K562 (cell line): Measurements from ENCODE around the gene PTPRE. TPM values are rescaled to one million over a fixed set of nuclear protein-coding genes. Genes with fewer than 3 reads are reported as not detected.

Experiments
- ATAC-seq: fragments of 200-7000 bp; cut with Tn5 transposase; 3 replicates; pipeline ENCODE4 v1.9.1; 2020; ENCODE audit warnings: moderate library complexity
- BruUV-seq: library from RNA; stranded (reverse); fragments of 400-500 nt; replicated peaks from 2 replicates; lab custom pipeline; 2021; lab: Mats Ljungman, UMichigan
- CTCF ChIA-PET: fragments of 300-600 bp; formaldehyde crosslinking; extraction: SDS; loops from one replicate; lab custom pipeline; 2021; ENCODE audit warnings: low intra/inter-chr PET ratio; lab: Yijun Ruan, JAX
- POLR2A ChIA-PET: fragments of 300-600, 350-650 bp; sonication (Branson Sonifier 250); formaldehyde crosslinking; extraction: SDS; loops from one replicate; lab custom pipeline; 2021; ENCODE audit warnings: antibody characterized with exemption, inconsistent platforms; lab: Yijun Ruan, JAX
- DNase-seq, 4 experiments: peaks; one replicate each; pipeline versions ENCODE4 v3.0.0 to v3.0.0-alpha.2; 2011 to 2018; ENCODE audit warnings: low spot score in 3 of 4, mixed read lengths in 3 of 4; ENCODE audit errors: extremely low read depth in 1 of 4
- FAIRE-seq: peaks from 2 replicates; lab custom pipeline; 2011; peaks lifted over from hg19 to GRCh38; lab: Jason Lieb, UNC
- H2AFZ ChIP-seq: 2 replicates; pipeline ENCODE4 v1.6.0; 2011; ENCODE audit warnings: low read depth, low read length, control low read depth, inconsistent platforms
- H3K27ac ChIP-seq: fragments of 200-600 bp; 3 replicates; pipeline ENCODE4 v1.8.0; 2011; ENCODE audit warnings: low read depth, mild to moderate bottlenecking, control low read depth, inconsistent platforms, low read length, moderate library complexity, mixed read lengths; ENCODE audit errors: extremely low read depth
- H3K27me3 ChIP-seq, 2 experiments: fragments of 300-600 bp in 1 of 2; 2 replicates in 1 of 2; 3 replicates in 1 of 2; pipeline versions ENCODE4 v1.6.0 to v1.8.0; 2011; ENCODE audit warnings: inconsistent platforms in 2 of 2, low read length in 2 of 2, mild to moderate bottlenecking in 1 of 2, mixed read lengths in 1 of 2, moderate library complexity in 1 of 2; ENCODE audit not compliant: control insufficient read depth in 2 of 2, insufficient read depth in 2 of 2
- H3K36me3 ChIP-seq: fragments of 300-600 bp; 3 replicates; pipeline ENCODE4 v1.8.0; 2011; ENCODE audit warnings: mild to moderate bottlenecking, low read length, inconsistent platforms; ENCODE audit not compliant: control insufficient read depth, insufficient read depth
- H3K4me1 ChIP-seq, 2 experiments: fragments of 200-600 bp in 1 of 2; replicated peaks in 1 of 2; 2 replicates in 1 of 2; 3 replicates in 1 of 2; pipeline versions ENCODE4 v1.5.1 to v1.8.0; 2011; ENCODE audit warnings: inconsistent platforms in 2 of 2, low read length in 2 of 2, mild to moderate bottlenecking in 1 of 2, mixed read lengths in 1 of 2, moderate library complexity in 1 of 2; ENCODE audit not compliant: control insufficient read depth in 2 of 2, insufficient read depth in 2 of 2
- H3K4me2 ChIP-seq: 2 replicates; pipeline ENCODE4 v1.6.1; 2011; ENCODE audit warnings: low read length, control low read depth, inconsistent platforms, mixed read lengths; ENCODE audit not compliant: insufficient read depth
- H3K4me3 ChIP-seq: fragments of 200-600 bp; sonication (generic), shearing (Covaris generic); 2 replicates; pipeline ENCODE4 v1.5.1; 2016; ENCODE audit warnings: control low read depth, inconsistent platforms
- H3K79me2 ChIP-seq: fragments of 200-600 bp; 3 replicates; pipeline ENCODE4 v1.8.0; 2011; ENCODE audit warnings: low read length, inconsistent platforms; ENCODE audit not compliant: control insufficient read depth, insufficient read depth
- H3K9ac ChIP-seq, 2 experiments: 2 replicates each; pipeline versions ENCODE4 v1.6.0 to v1.6.1; 2011; ENCODE audit warnings: low read depth in 2 of 2, low read length in 2 of 2, control low read depth in 1 of 2, inconsistent platforms in 1 of 2, mild to moderate bottlenecking in 1 of 2, mixed read lengths in 1 of 2; ENCODE audit not compliant: insufficient read depth in 1 of 2
- H3K9me1 ChIP-seq: one replicate; pipeline ENCODE4 v1.6.0; 2011; ENCODE audit warnings: inconsistent platforms, mild to moderate bottlenecking, low read length, moderate library complexity; ENCODE audit not compliant: control insufficient read depth, insufficient read depth
- H3K9me3 ChIP-seq: replicated peaks from 2 replicates; pipeline ENCODE4 v1.5.1; 2011; ENCODE audit warnings: low read depth, low read length, inconsistent platforms; ENCODE audit not compliant: control insufficient read depth, insufficient read depth
- H4K20me1 ChIP-seq: replicated peaks from 2 replicates; pipeline ENCODE4 v1.6.1; 2011; ENCODE audit warnings: low read length, inconsistent platforms, mixed read lengths; ENCODE audit not compliant: control insufficient read depth, insufficient read depth
- GATA2 ChIP-seq: sonication (generic); formaldehyde crosslinking; IDR thresholded peaks from 2 replicates; pipeline ENCODE4 v1.4.0; 2020; ENCODE audit warnings: mild to moderate bottlenecking, missing genetic modification reagents
- HDAC2 ChIP-seq: fragments of 450-650 bp; IDR thresholded peaks from 2 replicates; pipeline ENCODE4 v1.6.1; 2016; ENCODE audit warnings: mild to moderate bottlenecking
- HNRNPUL1 ChIP-seq: fragments of 200-400 bp; formaldehyde crosslinking; IDR thresholded peaks from 2 replicates; pipeline ENCODE4 v1.6.1; 2017; ENCODE audit warnings: low read length
- L3MBTL2 ChIP-seq: fragments of 450-650 bp; IDR thresholded peaks from 2 replicates; pipeline ENCODE4 v1.6.1; 2016; ENCODE audit warnings: mild to moderate bottlenecking, moderate library complexity
- PTBP1 ChIP-seq: fragments of 200-400 bp; formaldehyde crosslinking; IDR thresholded peaks from 2 replicates; pipeline ENCODE4 v1.6.1; 2017; ENCODE audit warnings: low read depth, low read length
- SAP30 ChIP-seq: fragments of 200-600 bp; sonication (generic); IDR thresholded peaks from 2 replicates; pipeline ENCODE4 v1.6.1; 2012; ENCODE audit warnings: borderline replicate concordance, low read depth, mild to moderate bottlenecking, moderate library complexity, low read length, control low read depth, inconsistent platforms; ENCODE audit not compliant: insufficient read depth, poor library complexity, severe bottlenecking
- SRSF1 ChIP-seq: fragments of 200-400 bp; formaldehyde crosslinking; IDR thresholded peaks from 2 replicates; pipeline ENCODE4 v1.6.1; 2017; ENCODE audit warnings: mild to moderate bottlenecking, low read depth, low read length, moderate library complexity
- YBX1 ChIP-seq: fragments of 450-650 bp; IDR thresholded peaks from 2 replicates; pipeline ENCODE4 v1.7.1; 2016; ENCODE audit warnings: mild to moderate bottlenecking
- ZNF347 ChIP-seq: fragments of 450-650 bp; formaldehyde crosslinking; IDR thresholded peaks from 2 replicates; pipeline ENCODE4 v1.4.0; 2020; ENCODE audit warnings: low read depth, mild to moderate bottlenecking, moderate library complexity
- ZNF436 ChIP-seq: fragments of 250-450, 450-650 bp; sonication (Bioruptor Pico); formaldehyde crosslinking; IDR thresholded peaks from 2 replicates; pipeline ENCODE4 v1.7.0; 2020; ENCODE audit warnings: mild to moderate bottlenecking
- ZNF444 ChIP-seq: fragments of 250-450 bp; sonication (Bioruptor Pico); IDR thresholded peaks from 2 replicates; pipeline ENCODE4 v1.4.0; 2020; ENCODE audit warnings: mild to moderate bottlenecking, moderate library complexity
- ZNF764 ChIP-seq: fragments of 250-450 bp; sonication (Bioruptor Pico); IDR thresholded peaks from 2 replicates; pipeline ENCODE4 v1.4.0; 2020; ENCODE audit warnings: low read depth, mild to moderate bottlenecking, moderate library complexity
- WGBS: fragments of 100-300 bp; shearing (Covaris generic); methylation state at CpG from one replicate; pipeline ENCODE4 v1.1.6; 2016; ENCODE audit warnings: low coverage, mixed read lengths; ENCODE audit not compliant: insufficient coverage; ENCODE audit errors: missing lambda C conversion rate; 5-methylcytosine and 5-hydroxymethylcytosine counted together
- in situ Hi-C: fragments of 300-500 bp; cut with MboI; formaldehyde crosslinking; loops from 4 replicates; pipeline ENCODE4 v1.15.0; 2018; ENCODE audit warnings: inconsistent platforms, mixed read lengths
- intact Hi-C: fragments of 100-400 bp; cut with micrococcal nuclease; formaldehyde crosslinking; loops from 2 replicates; pipeline ENCODE4 v1.14.2; 2022
- polyA plus RNA-seq, 8 experiments: library from polyadenylated mRNA; depleted of rRNA in 4 of 8; stranded (reverse) in 5 of 8; unstranded in 3 of 8; fragments of >200 nt; fragmentation: Nextera tagmentation in 2 of 8; fragmentation: Illumina TruSeq in 1 of 8; extraction: Ambion mirVana in 2 of 8; extraction: Trizol in 1 of 8; gene quantifications; 2 replicates each; pipeline versions ENCODE4 v1.2.1 to v1.2.3, GENCODE V29; 2011 to 2014; ENCODE audit warnings: inconsistent platforms in 1 of 8, missing spikeins in 1 of 8
- total RNA-seq, 7 experiments: library from RNA; depleted of rRNA in 6 of 7; stranded (reverse); fragments of >200 nt in 6 of 7; fragmentation: Illumina TruSeq in 2 of 7; extraction: Trizol in 2 of 7; gene quantifications; 2 replicates each; pipeline versions ENCODE4 v1.2.1 to v1.2.3, GENCODE V29; 2011 to 2021; ENCODE audit warnings: low replicate concordance in 1 of 7

The PTPRE gene
- total and polyA plus RNA-seq, 9 of the 15 experiments (the other 6 are each of a cell fraction or from before 2014, with no cell fraction given) = 0.01 to 0.13 (median 0.04) TPM; not detected in 4

GRCh38 chr10:128051548-128051947 is 144.6 kb downstream of the PTPRE start:
- FAIRE-seq (no peak), DNase-seq (no peak), ATAC-seq (no peak)
- no peaks in the 10 kb centered on the region for H3K9me3 ChIP-seq
- H4K20me1 ChIP-seq = no peaks in the 10 kb centered on the region
- H3K36me3 ChIP-seq = no peaks in the 10 kb centered on the region
- in situ Hi-C loops = no loop called here
- H3K4me2 ChIP-seq = no peak overlapping the region
- H3K9ac ChIP-seq = no peak overlapping the region
- 0% methylated on average over 3 of the region's 5 CpGs for WGBS
- H3K27me3 ChIP-seq = peaks cover 3 to 42% of the 10 kb centered on the region in 2 experiments; a peak in 3 of 5 replicates
- POLR2A ChIA-PET = no interaction called here
- TF ChIP-seq L3MBTL2 (no peak), SAP30 (no peak), PTBP1 (no peak), HDAC2 (no peak), ZNF436 (no peak), YBX1 (no peak)
- H2AFZ ChIP-seq = no peak overlapping the region
- no peaks in the 10 kb centered on the region for H3K79me2 ChIP-seq
- intact Hi-C loops = no loop called here
- no peaks in the 10 kb centered on the region for H3K9me1 ChIP-seq
- CTCF ChIA-PET = no interaction called here
- H3K4me1 ChIP-seq = no peaks in the 10 kb centered on the region
- H3K4me3 ChIP-seq = no peak overlapping the region
- no TSS peak for BruUV-seq
- H3K27ac ChIP-seq = no peak overlapping the region

DNA sequence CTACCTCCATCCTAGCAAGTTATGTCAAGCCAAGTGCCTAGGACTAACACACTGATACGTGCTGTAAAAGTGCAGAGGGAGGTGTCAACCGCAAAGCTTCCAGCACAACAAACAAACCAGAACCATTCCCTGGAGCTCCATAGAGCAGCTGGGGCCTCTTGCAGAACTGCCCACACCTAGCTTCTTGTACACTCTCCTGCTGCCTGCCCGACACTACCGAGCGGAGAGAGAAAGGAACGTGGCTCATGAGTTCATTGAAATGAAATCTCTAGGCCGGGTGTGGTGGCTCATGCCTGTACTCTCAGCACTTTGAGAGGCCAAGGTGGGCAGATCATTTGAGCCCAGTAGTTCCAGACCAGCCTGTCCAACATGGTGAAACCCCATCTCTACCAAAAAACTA is 145.8 kb downstream of the PTPRE start:
- intact Hi-C loops (no loop called here), in situ Hi-C loops (no loop called here)
- Histone ChIP-seq H3K27ac (no peak overlapping the region), H3K4me2 (no peak overlapping the region), H3K9me1 (no peaks in the 10 kb centered on the region), H3K9me3 (no peaks in the 10 kb centered on the region), H4K20me1 (no peaks in the 10 kb centered on the region), H3K4me3 (no peak overlapping the region), H3K27me3 (peaks cover 0 to 45% of the 10 kb centered on the region in 2 experiments; a peak in 3 of 5 replicates), H3K9ac (no peak overlapping the region), H2AFZ (no peak overlapping the region), H3K4me1 (no peaks in the 10 kb centered on the region), H3K36me3 (no peaks in the 10 kb centered on the region), H3K79me2 (no peaks in the 10 kb centered on the region)
- FAIRE-seq (no peak), DNase-seq (no peak), ATAC-seq (no peak)
- BruUV-seq = no TSS peak
- POLR2A ChIA-PET = no interaction called here
- CTCF ChIA-PET = no interaction called here
- TF ChIP-seq GATA2 = no peak
- TF ChIP-seq SRSF1 = no peak
- TF ChIP-seq ZNF444 (CRISPR knock-in tag) = no peak
- no peak for TF ChIP-seq ZNF764 (CRISPR knock-in tag)
- no peak for TF ChIP-seq HNRNPUL1
- TF ChIP-seq ZNF347 (CRISPR knock-in tag) = no peak
- 0% methylated on average over 4 of the region's 7 CpGs for WGBS
